ENCODE measurements around the gene FPGT.

GRCh38 chr1:74205266-74205665, 7.2 kb downstream of the FPGT start:
- no peak for TF ChIP-seq EZH2 (IDR thresholded peaks at IDR 0.05)
- no peak for TF ChIP-seq POLR2AphosphoS5 (IDR thresholded peaks at IDR 0.05; ENCODE audit: borderline replicate concordance, low read depth, low read length)
